IPS-18a (cell line): ENCODE data around the gene MAMSTR.
"Not testable (repeated sequence)": the region's sequence is repeated elsewhere in the genome, so short reads cannot be mapped to it uniquely, and the experiment has no call there.

Source experiments
- H3K27ac ChIP-seq: one replicate; pipeline ENCODE4 v1.5.1; 2013; ENCODE audit warnings: low read length
- H3K27me3 ChIP-seq: one replicate; pipeline ENCODE4 v1.6.1; 2013; ENCODE audit warnings: mild to moderate bottlenecking, low read length; ENCODE audit not compliant: control insufficient read depth, insufficient read depth
- H3K36me3 ChIP-seq: one replicate; pipeline ENCODE4 v1.6.1; 2013; ENCODE audit warnings: low read depth, low read length; ENCODE audit not compliant: control insufficient read depth
- H3K4me1 ChIP-seq: one replicate; pipeline ENCODE4 v1.6.1; 2013; ENCODE audit warnings: low read depth, low read length; ENCODE audit not compliant: control insufficient read depth
- H3K4me3 ChIP-seq: one replicate; pipeline ENCODE4 v1.5.1; 2013; ENCODE audit warnings: low read length
- H3K9ac ChIP-seq: one replicate; pipeline ENCODE4 v1.6.1; 2013; ENCODE audit warnings: mild to moderate bottlenecking, low read length, moderate library complexity
- H3K9me3 ChIP-seq: one replicate; pipeline ENCODE4 v1.6.1; 2013; ENCODE audit warnings: low read depth, low read length; ENCODE audit not compliant: control insufficient read depth

Gene MAMSTR, protein sequence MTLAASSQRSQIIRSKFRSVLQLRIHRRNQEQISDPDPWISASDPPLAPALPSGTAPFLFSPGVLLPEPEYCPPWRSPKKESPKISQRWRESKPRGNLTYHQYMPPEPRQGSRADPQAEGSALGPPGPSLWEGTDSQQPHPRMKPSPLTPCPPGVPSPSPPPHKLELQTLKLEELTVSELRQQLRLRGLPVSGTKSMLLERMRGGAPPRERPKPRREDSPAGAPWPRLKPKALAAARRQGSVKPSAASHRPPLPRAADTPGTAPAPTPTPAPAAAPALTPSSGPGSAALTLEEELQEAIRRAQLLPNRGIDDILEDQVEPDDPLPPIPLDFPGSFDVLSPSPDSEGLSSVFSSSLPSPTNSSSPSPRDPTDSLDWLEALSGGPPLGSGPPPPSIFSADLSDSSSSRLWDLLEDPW

DNA sequence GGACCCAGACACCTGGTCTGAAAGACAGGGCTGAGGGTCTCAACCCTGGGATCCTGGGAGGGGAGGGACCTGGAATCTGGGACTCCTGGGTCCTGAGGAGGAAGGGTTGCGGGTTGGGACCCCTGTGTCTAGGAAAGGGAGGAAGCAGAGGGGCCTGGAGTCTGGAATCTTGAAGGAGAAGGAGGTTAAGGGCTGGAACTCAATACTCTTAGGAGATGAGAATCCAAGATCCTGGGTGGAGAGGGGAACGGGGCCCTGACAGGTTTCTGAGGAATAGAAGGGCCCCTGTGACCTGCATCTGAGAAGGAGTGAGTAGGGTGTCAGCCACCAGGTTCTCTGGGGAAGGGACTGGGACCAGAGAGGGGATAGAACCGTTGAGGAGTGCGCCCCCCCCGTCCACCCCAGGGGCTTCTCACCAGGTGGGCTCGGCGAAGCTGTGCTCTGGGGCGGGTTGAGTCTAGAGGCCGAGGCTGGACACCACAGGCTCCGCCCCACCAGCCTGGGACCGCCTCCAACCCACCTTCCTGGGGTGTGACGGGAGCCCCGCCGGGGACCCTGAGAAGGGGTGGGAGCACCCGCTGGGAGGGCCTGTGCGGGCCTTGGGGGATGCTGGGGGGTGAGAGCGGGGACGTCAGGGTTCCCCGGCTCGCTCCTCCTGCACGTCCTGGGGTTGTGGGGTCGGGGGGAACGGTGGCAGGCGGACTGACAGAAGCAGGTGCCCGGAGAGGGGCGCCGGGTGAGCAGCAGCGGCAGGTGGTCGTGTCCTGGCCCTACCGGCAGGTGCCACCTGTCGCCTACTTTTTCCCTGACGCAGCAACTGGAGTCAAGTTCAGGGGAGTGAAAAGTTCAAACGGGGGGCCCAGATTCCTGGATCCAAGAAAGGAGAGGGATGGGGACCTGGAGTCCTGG is at the start of gene MAMSTR:
Gene MAMSTR (minus strand): TSS at position 463 of the 909 bp plus-strand sequence. CDS start 694 bp downstream, outside the sequence.
- H3K27ac ChIP-seq = no peak within 1 kb of the TSS

DNA sequence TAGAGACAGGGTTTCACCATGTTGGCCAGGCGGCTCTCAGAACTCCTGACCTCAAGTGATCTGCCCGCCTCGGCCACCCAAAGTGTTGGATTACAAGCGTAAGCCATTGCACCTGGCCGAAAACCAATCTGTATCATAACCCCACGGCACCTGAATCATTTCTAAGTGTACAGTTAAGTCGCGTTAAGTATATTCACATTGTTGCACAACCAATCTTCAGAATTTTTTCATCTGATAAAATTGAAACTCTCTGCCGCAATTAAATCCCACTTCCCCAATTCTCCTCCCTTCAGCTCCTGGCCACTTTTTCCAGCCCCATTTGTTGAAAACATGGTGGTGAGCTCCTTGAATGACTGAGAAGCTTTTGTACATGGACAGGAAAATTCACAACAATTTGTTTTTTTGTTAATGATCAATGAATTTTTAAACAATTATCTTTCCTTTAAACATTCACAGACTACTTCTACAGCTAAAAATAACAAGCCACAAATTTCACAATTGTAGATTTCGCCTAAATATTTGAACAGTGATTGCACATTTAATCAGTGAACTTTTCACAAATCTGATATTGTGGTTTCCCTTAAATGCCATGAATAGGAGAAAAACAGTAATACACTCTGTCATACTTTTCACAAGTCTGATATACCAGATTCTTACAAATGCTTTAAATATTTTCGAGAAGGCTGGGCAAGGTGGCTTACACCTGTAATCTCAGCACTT is 49.6 kb upstream of the MAMSTR start:
- H3K27me3 ChIP-seq = no peaks in the 10 kb centered on the region
- no peak overlapping the region for H3K27ac ChIP-seq
- no peaks in the 10 kb centered on the region for H3K4me1 ChIP-seq
- H3K36me3 ChIP-seq = no peaks in the 10 kb centered on the region
- H3K9ac ChIP-seq = no peak overlapping the region
- H3K9me3 ChIP-seq = no peaks in the 10 kb centered on the region
- no peak overlapping the region for H3K4me3 ChIP-seq

More for the DNA sequence above, at the start of gene MAMSTR:
- Histone ChIP-seq H3K27me3 (no peaks in the 10 kb centered on the region), H3K36me3 (no peaks in the 10 kb centered on the region), H3K4me1 (peaks cover 22% of the 10 kb centered on the region), H3K9me3 (no peaks in the 10 kb centered on the region), H3K9ac (peak within 1 kb of the TSS; percentile 87), H3K4me3 (peak within 1 kb of the TSS; percentile 97)

DNA sequence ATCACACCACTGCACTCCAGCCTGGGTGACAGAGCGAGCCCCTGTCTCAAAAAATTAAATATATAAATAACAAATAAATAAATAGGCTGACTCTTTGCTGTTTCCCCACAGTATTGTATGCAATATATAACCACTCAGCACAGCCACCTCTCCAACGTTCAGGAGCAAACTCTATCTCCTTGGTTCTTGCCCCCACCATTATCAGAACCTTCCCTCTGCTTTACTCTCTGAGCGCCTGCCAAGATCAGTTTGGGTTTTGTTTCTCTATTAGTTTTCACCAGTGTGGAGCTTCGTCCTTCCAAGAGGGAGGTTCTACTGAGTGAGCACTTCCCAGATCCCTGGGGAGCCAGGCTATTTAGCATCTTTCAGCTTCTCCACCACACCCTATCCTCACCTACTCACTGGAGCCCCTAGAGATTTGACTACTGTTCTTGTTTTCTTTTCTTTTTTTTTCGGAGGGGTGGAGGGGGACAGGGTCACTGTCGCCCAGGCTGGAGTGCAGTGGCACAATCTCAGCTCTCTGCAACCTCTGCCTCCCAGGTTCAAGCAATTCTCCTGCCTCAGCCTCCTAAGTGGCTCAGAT is 48.7 kb upstream of the MAMSTR start:
- H3K9me3 ChIP-seq, H3K9ac ChIP-seq, H3K4me1 ChIP-seq, H3K36me3 ChIP-seq, H3K4me3 ChIP-seq, H3K27ac ChIP-seq, H3K27me3 ChIP-seq: not testable (repeated sequence)

DNA sequence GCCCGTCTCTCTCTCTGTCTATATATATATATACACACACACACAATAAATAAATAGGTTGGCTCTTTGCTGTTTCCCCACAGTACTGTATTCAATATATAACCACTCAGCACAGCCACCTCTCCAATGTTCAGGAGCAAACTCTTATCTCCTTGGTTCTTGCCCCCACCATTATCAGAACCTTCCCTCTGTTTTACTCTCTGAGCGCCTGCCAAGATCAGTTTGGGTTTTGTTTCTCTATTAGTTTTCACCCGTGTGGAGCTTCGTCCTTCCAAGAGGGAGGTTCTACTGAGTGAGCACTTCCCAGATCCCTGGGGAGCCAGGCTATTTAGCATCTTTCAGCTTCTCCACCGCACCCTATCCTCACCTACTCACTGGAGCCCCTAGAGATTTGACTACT is 46.3 kb upstream of the MAMSTR start:
- H3K4me1 ChIP-seq, H3K27ac ChIP-seq, H3K9ac ChIP-seq, H3K27me3 ChIP-seq, H3K36me3 ChIP-seq, H3K4me3 ChIP-seq, H3K9me3 ChIP-seq: not testable (repeated sequence)

DNA sequence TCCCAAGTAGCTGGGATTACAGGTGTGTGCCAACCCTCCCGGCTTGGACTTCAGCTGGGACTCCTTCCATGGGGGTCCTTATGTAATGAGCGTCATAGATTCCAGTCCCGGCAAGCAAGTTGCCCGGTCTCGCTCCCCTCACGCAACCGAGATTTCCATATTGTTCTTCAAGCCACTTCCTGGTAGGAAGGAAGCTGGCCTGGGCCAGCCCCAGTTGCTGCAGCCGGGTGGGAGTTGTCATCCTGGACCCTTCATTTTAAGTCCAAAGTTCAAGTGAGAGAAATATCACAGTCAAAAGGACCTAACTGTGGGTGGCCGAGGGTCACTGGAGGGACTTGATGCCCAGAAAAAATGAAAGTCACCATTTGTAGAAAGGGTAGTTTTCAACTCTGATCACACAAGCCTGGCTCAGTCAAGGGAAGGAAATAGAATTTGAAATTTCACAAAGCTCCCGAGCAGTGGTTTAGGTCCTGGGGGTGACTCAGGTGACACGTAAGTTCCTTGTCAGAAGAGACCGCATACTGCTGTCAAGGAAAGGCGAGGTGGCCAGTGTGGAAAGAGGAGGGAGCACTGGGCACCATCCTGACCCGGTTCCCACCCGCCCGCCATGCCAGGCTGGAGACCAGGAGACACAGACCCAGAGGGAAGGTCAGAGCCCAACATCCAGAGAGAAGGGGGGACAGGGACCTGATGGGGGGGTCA is 41.1 kb upstream of the MAMSTR start:
- H3K9ac ChIP-seq = no peak overlapping the region
- no peaks in the 10 kb centered on the region for H3K4me1 ChIP-seq
- H3K4me3 ChIP-seq = no peak overlapping the region
- no peaks in the 10 kb centered on the region for H3K27me3 ChIP-seq
- no peaks in the 10 kb centered on the region for H3K9me3 ChIP-seq
- H3K27ac ChIP-seq = no peak overlapping the region
- no peaks in the 10 kb centered on the region for H3K36me3 ChIP-seq

DNA sequence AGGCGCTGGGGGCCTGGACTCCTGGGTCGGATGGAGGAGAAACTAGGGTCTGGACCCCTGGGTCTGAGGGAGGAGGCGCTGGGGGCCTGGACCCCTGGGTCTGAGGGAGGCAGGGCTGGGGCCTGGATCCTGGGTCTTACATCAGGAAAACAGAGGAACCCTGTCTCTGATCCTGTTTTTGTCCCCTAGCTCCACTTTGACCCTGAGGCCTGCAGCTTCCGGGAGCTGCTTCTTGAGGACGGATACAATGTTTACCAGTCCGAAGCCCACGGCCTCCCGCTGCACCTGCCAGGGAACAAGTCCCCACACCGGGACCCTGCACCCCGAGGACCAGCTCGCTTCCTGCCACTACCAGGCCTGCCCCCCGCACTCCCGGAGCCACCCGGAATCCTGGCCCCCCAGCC is 38.2 kb upstream of the MAMSTR start:
- no peak overlapping the region for H3K27ac ChIP-seq
- H3K4me1 ChIP-seq = peaks cover 5% of the 10 kb centered on the region
- H3K36me3 ChIP-seq = no peaks in the 10 kb centered on the region
- no peak overlapping the region for H3K9ac ChIP-seq
- peaks cover 8% of the 10 kb centered on the region for H3K27me3 ChIP-seq
- H3K4me3 ChIP-seq = no peak overlapping the region
- H3K9me3 ChIP-seq = no peaks in the 10 kb centered on the region

DNA sequence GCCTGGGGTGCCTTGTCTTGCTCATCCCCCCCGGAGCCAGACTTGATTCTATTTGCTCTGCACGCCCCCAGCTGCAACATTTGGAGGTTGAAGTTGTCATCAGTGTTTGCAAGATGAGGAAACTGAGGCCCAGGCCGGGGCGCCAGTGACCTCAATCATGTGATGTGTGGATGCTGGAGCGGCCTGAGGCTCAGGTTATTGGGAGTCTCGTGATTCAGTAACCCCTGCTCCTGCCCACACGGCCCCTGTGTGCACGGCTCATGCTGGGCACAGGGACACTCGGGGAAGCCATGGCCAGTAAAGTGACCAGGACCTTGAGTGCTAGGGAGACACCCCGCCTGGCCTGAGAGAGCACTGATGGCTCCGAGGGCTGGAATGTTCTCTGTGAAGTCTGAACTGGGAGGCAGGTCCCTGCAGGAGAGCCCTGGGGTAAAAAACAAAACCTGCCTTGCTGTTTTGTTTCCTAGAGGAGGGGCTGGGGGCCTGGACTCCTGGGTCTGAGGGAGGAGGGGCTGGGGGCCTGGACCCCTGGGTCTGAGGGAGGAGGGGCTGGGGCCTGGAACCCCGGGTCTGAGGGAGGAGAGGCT is 37.7 kb upstream of the MAMSTR start:
- H3K9ac ChIP-seq = no peak overlapping the region
- no peak overlapping the region for H3K27ac ChIP-seq
- peaks cover 5% of the 10 kb centered on the region for H3K4me1 ChIP-seq
- no peaks in the 10 kb centered on the region for H3K36me3 ChIP-seq
- H3K27me3 ChIP-seq = peaks cover 11% of the 10 kb centered on the region
- H3K9me3 ChIP-seq = no peaks in the 10 kb centered on the region
- H3K4me3 ChIP-seq = no peak overlapping the region

DNA sequence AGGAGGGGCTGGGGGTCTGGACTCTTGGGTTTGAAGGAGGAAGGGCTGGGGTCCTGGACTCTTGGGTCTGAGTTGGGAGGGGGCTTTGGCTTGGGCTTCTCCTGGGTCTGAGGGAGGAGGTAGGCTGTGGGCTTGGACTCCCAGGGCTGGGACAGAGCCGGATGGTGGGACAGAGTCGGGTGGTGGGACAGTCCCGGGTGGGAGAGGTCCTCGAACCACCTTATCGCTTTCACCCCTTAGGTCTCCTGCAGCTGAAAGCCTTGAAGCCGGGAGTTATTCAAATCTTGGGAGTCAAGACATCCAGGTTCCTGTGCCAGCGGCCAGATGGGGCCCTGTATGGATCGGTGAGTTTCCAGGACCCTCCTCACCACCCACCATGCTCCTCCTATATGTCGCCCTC is 37.2 kb upstream of the MAMSTR start:
- Histone ChIP-seq H3K9ac (no peak overlapping the region), H3K9me3 (no peaks in the 10 kb centered on the region), H3K27me3 (peaks cover 14% of the 10 kb centered on the region), H3K4me1 (peaks cover 5% of the 10 kb centered on the region), H3K36me3 (no peaks in the 10 kb centered on the region), H3K27ac (no peak overlapping the region), H3K4me3 (no peak overlapping the region)

DNA sequence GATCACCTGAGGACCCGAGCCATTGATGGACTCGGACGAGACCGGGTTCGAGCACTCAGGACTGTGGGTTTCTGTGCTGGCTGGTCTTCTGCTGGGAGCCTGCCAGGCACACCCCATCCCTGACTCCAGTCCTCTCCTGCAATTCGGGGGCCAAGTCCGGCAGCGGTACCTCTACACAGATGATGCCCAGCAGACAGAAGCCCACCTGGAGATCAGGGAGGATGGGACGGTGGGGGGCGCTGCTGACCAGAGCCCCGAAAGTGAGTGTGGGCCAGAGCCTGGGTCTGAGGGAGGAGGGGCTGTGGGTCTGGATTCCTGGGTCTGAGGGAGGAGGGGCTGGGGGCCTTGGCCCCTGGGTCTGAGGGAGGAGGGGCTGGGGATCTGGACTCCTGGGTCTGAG is 36.7 kb upstream of the MAMSTR start:
- Histone ChIP-seq H3K4me3 (no peak overlapping the region), H3K36me3 (no peaks in the 10 kb centered on the region), H3K4me1 (peaks cover 7% of the 10 kb centered on the region), H3K9ac (no peak overlapping the region), H3K27ac (no peak overlapping the region), H3K27me3 (peaks cover 14% of the 10 kb centered on the region), H3K9me3 (no peaks in the 10 kb centered on the region)

DNA sequence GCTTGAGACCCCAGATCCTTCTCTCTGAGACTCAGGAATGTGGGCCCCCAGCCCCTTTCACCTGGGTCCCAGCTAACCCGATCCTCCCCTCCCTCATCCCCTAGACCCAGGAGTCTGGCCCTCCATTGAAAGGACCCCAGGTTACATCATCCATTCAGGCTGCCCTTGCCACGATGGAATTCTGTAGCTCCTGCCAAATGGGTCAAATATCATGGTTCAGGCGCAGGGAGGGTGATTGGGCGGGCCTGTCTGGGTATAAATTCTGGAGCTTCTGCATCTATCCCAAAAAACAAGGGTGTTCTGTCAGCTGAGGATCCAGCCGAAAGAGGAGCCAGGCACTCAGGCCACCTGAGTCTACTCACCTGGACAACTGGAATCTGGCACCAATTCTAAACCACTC is 36.3 kb upstream of the MAMSTR start:
- H3K36me3 ChIP-seq = no peaks in the 10 kb centered on the region
- peak overlapping the region; percentile 38 for H3K9ac ChIP-seq
- no peak overlapping the region for H3K27ac ChIP-seq
- no peaks in the 10 kb centered on the region for H3K9me3 ChIP-seq
- H3K4me3 ChIP-seq = no peak overlapping the region
- H3K4me1 ChIP-seq = peaks cover 10% of the 10 kb centered on the region
- H3K27me3 ChIP-seq = peaks cover 14% of the 10 kb centered on the region
